Measurements from ENCODE around the gene CENPU. TPM values are rescaled to one million over a fixed set of nuclear protein-coding genes. Genes with fewer than 3 reads are reported as not detected.

CENPU gene
- polyA plus RNA-seq, 1 experiment = 8.0 TPM

DNA sequence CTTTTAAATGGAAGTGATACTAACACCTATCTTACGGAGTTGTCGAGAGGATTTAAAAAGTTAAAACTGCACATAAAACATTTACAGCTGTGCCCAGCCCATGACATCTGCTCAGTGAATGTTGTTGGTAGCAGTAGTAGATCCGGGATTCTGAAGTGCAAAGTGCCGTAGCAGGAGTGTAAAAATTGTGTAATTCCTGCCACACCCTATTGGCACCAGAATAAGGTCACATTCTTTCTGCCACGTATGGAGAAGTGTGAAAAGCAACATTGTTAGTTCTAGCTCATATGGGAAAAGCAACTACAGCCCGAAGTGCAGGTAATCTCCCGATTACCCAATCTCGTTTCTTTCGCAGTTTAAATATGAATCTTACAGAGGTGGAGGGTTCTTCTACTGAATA is 53.2 kb downstream of the CENPU start:
- POLR2A ChIA-PET = no interaction called here
- CTCF ChIA-PET = no interaction called here
- TF ChIP-seq, protein P1, sequence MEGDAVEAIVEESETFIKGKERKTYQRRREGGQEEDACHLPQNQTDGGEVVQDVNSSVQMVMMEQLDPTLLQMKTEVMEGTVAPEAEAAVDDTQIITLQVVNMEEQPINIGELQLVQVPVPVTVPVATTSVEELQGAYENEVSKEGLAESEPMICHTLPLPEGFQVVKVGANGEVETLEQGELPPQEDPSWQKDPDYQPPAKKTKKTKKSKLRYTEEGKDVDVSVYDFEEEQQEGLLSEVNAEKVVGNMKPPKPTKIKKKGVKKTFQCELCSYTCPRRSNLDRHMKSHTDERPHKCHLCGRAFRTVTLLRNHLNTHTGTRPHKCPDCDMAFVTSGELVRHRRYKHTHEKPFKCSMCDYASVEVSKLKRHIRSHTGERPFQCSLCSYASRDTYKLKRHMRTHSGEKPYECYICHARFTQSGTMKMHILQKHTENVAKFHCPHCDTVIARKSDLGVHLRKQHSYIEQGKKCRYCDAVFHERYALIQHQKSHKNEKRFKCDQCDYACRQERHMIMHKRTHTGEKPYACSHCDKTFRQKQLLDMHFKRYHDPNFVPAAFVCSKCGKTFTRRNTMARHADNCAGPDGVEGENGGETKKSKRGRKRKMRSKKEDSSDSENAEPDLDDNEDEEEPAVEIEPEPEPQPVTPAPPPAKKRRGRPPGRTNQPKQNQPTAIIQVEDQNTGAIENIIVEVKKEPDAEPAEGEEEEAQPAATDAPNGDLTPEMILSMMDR (IDR thresholded peaks at IDR 0.05; ENCODE audit: low read depth, low read length) = no peak
- H3K9me3 ChIP-seq (ENCODE audit: control insufficient read depth, insufficient read depth, low read length) = no peaks in the 10 kb centered on the region
- no peak overlapping the region for H3K4me3 ChIP-seq (ENCODE audit: low read depth, low read length)
- no peaks in the 10 kb centered on the region for H3K27me3 ChIP-seq (ENCODE audit: control insufficient read depth, insufficient read depth, low read length)
- H3K27ac ChIP-seq (ENCODE audit: low read depth, low read length) = no peak overlapping the region
- no peak for DNase-seq (ENCODE audit: low read depth, low spot score)

- Histone ChIP-seq H3K27me3 (ENCODE audit: control insufficient read depth, insufficient read depth, low read length) (no peaks in the 10 kb centered on the region), H3K27ac (ENCODE audit: low read depth, low read length) (no peak overlapping the region), H3K9me3 (ENCODE audit: control insufficient read depth, insufficient read depth, low read length) (no peaks in the 10 kb centered on the region), H3K4me3 (ENCODE audit: low read depth, low read length) (no peak overlapping the region)
- CTCF ChIA-PET = no interaction called here
- DNase-seq (ENCODE audit: low read depth, low spot score) = no peak
- TF ChIP-seq, protein P1 (IDR thresholded peaks at IDR 0.05; ENCODE audit: low read depth, low read length) = no peak
- POLR2A ChIA-PET = no interaction called here
These were observed 57.9 kb downstream of the CENPU start for GRCh38 chr4:184675821-184676492.

- CTCF ChIA-PET = no interaction called here
- TF ChIP-seq, protein P1 (IDR thresholded peaks at IDR 0.05; ENCODE audit: low read depth, low read length) = no peak
- Histone ChIP-seq H3K4me3 (ENCODE audit: low read depth, low read length) (no peak overlapping the region), H3K27me3 (ENCODE audit: control insufficient read depth, insufficient read depth, low read length) (no peaks in the 10 kb centered on the region), H3K9me3 (ENCODE audit: control insufficient read depth, insufficient read depth, low read length) (no peaks in the 10 kb centered on the region), H3K27ac (ENCODE audit: low read depth, low read length) (no peak overlapping the region)
- no peak for DNase-seq (ENCODE audit: low read depth, low spot score)
- POLR2A ChIA-PET = no interaction called here
These were observed 58.9 kb downstream of the CENPU start for GRCh38 chr4:184675018-184675417.

GRCh38 chr4:184674011-184674410 is 59.9 kb downstream of the CENPU start:
- H3K27me3 ChIP-seq (ENCODE audit: control insufficient read depth, insufficient read depth, low read length) = no peaks in the 10 kb centered on the region
- H3K4me3 ChIP-seq (ENCODE audit: low read depth, low read length) = no peak overlapping the region
- TF ChIP-seq, protein P1 (IDR thresholded peaks at IDR 0.05; ENCODE audit: low read depth, low read length) = no peak
- ChIA-PET CTCF (no interaction called here), POLR2A (no interaction called here)
- no peak for DNase-seq (ENCODE audit: low read depth, low spot score)
- peak overlapping the region; percentile 11 for H3K27ac ChIP-seq (ENCODE audit: low read depth, low read length)
- H3K9me3 ChIP-seq (ENCODE audit: control insufficient read depth, insufficient read depth, low read length) = no peaks in the 10 kb centered on the region

DNA sequence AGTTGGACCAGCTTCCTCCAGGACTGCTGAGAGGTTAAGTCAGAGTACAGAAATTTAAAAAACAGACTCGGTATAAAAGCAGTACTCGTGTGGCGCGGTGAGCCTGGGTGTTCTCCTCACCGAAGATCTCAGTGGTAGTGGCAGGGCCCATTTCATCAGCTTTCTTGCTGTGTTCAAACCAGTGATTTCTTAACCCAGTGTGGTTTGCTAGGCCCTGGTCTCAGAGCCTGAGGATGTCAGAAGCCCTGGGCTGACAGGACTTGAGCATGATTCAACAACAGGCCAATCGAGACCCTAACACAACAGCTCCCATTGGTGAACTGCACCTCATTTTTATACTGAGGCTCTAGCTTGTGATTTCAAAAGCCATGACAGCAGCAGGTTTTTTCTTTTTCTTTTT is 61.2 kb downstream of the CENPU start:
- POLR2A ChIA-PET = no interaction called here
- CTCF ChIA-PET = interaction anchor here (1.2 kb wide), 1 partner anchor 409 kb away, joined by 3 read pairs; no protein-coding TSS in a partner anchor
- Histone ChIP-seq H3K27me3 (ENCODE audit: control insufficient read depth, insufficient read depth, low read length) (no peaks in the 10 kb centered on the region), H3K4me3 (ENCODE audit: low read depth, low read length) (no peak overlapping the region), H3K9me3 (ENCODE audit: control insufficient read depth, insufficient read depth, low read length) (no peaks in the 10 kb centered on the region), H3K27ac (ENCODE audit: low read depth, low read length) (peak overlapping the region; percentile 11)
- DNase-seq (ENCODE audit: low read depth, low spot score) = no peak
- TF ChIP-seq, protein P1 (IDR thresholded peaks at IDR 0.05; ENCODE audit: low read depth, low read length) = no peak

All from AG04450 (cell line).